Chondrocyte (in vitro differentiated cells): ENCODE data around the gene MISP. TPM values are rescaled to one million over a fixed set of nuclear protein-coding genes. Genes with fewer than 3 reads are reported as not detected.

Experiments used
- DNase-seq: peaks from one replicate; pipeline ENCODE4 v3.0.0; 2021; ENCODE audit warnings: mixed read lengths, low spot score
- H3K27ac Mint-ChIP-seq: one replicate; pipeline ENCODE4 v1.8.0; 2021; ENCODE audit warnings: mild to moderate bottlenecking, moderate library complexity, mixed read lengths; ENCODE audit not compliant: unreplicated experiment
- H3K27me3 Mint-ChIP-seq: 2 replicates; pipeline ENCODE4 v1.8.0; 2021; ENCODE audit warnings: low read depth, mixed read lengths
- H3K36me3 Mint-ChIP-seq: 2 replicates; pipeline ENCODE4 v1.8.0; 2021; ENCODE audit warnings: low read depth, mixed read lengths
- H3K4me1 Mint-ChIP-seq: 2 replicates; pipeline ENCODE4 v1.8.0; 2021; ENCODE audit warnings: low read depth, mild to moderate bottlenecking, mixed read lengths
- H3K4me3 Mint-ChIP-seq: one replicate; pipeline ENCODE4 v1.8.0; 2021; ENCODE audit warnings: mild to moderate bottlenecking, moderate library complexity, mixed read lengths; ENCODE audit not compliant: unreplicated experiment
- H3K9me3 Mint-ChIP-seq: 2 replicates; pipeline ENCODE4 v1.8.0; 2021; ENCODE audit warnings: low read depth, mixed read lengths
- CTCF ChIP-seq: fragments of 200-600 bp; sonication (generic); IDR thresholded peaks from 2 replicates; pipeline ENCODE4 v1.5.0; 2021; ENCODE audit warnings: antibody characterized with exemption, mild to moderate bottlenecking, moderate library complexity
- microRNA-seq: library from miRNA; unstranded; fragments of <30 nt; microRNA quantifications from one replicate; pipeline ENCODE4 v1.2.0, GENCODE V29; 2020; ENCODE audit warnings: borderline number of aligned reads
- total RNA-seq: library from RNA; stranded (reverse); gene quantifications from 3 replicates; pipeline ENCODE4 v1.2.1, GENCODE V29; 2021

The MISP gene
- total RNA-seq, 1 donor from 2014 or later: 1.5 TPM

- TF ChIP-seq CTCF: no peak
- H3K36me3 Mint-ChIP-seq: peaks cover 26% of the 10 kb centered on the region
- peaks cover 4% of the 10 kb centered on the region for H3K9me3 Mint-ChIP-seq
- H3K4me3 Mint-ChIP-seq: no peak overlapping the region
- H3K27ac Mint-ChIP-seq: no peak overlapping the region
- no peaks in the 10 kb centered on the region for H3K4me1 Mint-ChIP-seq
- no peaks in the 10 kb centered on the region for H3K27me3 Mint-ChIP-seq
- no peak for DNase-seq
These were observed 61.3 kb downstream of the MISP start for GRCh38 chr19:812049-812746.

- no peaks in the 10 kb centered on the region for H3K4me1 Mint-ChIP-seq
- H3K9me3 Mint-ChIP-seq: peaks cover 4% of the 10 kb centered on the region
- no peaks in the 10 kb centered on the region for H3K27me3 Mint-ChIP-seq
- peaks cover 20% of the 10 kb centered on the region for H3K36me3 Mint-ChIP-seq
- H3K4me3 Mint-ChIP-seq: no peak overlapping the region
- H3K27ac Mint-ChIP-seq: no peak overlapping the region
- TF ChIP-seq CTCF: no peak
- DNase-seq: no peak
These were observed 61.9 kb downstream of the MISP start for GRCh38 chr19:812747-813218.

- H3K4me3 Mint-ChIP-seq: no peak overlapping the region
- peaks cover 18% of the 10 kb centered on the region for H3K36me3 Mint-ChIP-seq
- H3K9me3 Mint-ChIP-seq: peaks cover 4% of the 10 kb centered on the region
- no peak overlapping the region for H3K27ac Mint-ChIP-seq
- TF ChIP-seq CTCF: no peak
- H3K27me3 Mint-ChIP-seq: no peaks in the 10 kb centered on the region
- H3K4me1 Mint-ChIP-seq: no peaks in the 10 kb centered on the region
- no peak for DNase-seq
These were observed 62.6 kb downstream of the MISP start for GRCh38 chr19:813219-814151.

Small RNA genes lying within 50 kb of the gene (microRNA-seq; reads per million reads assigned to microRNA genes)
- gene MIR3187 (26.0 reads per million, percentile 40 among the genes with 10 or more reads in this experiment), gene MIR4745 (2.8 reads per million)

Other genes starting within 250 kb of the MISP start
- 18.3 to 22.6 TPM (median 21.3 TPM) in 3 replicates for gene TPGS1, start 243.6 kb upstream of the MISP start, total RNA-seq
- gene CDC34, start 219.4 kb upstream of the MISP start, total RNA-seq: 41.4 to 71.1 TPM (median 66.9 TPM) in 3 replicates
- gene GZMM, start 207.1 kb upstream of the MISP start, total RNA-seq: not detected in 3 replicates
- gene BSG, start 178.5 kb upstream of the MISP start, total RNA-seq: 440 to 503 TPM (median 452 TPM) in 3 replicates
- gene HCN2, start 161.2 kb upstream of the MISP start, total RNA-seq: 6.2 to 6.8 TPM (median 6.7 TPM) in 3 replicates
- 27.3 to 35.8 TPM (median 35.5 TPM) in 3 replicates for gene POLRMT, start 117.6 kb upstream of the MISP start, total RNA-seq
- gene FGF22, start 111.2 kb upstream of the MISP start, total RNA-seq: not detected in 3 replicates
- 29.3 to 36.3 TPM (median 29.5 TPM) in 3 replicates for gene RNF126, start 87.9 kb upstream of the MISP start, total RNA-seq
- 267 to 316 TPM (median 312 TPM) in 3 replicates for gene FSTL3, start 74.7 kb upstream of the MISP start, total RNA-seq
- gene PRSS57, start 55.7 kb upstream of the MISP start, total RNA-seq: not detected in 3 replicates
- gene PALM, start 42.2 kb upstream of the MISP start, total RNA-seq: 166 to 182 TPM (median 175 TPM) in 3 replicates
- gene PTBP1, start 46.3 kb downstream of the MISP start, total RNA-seq: 281 to 343 TPM (median 285 TPM) in 3 replicates
- gene PLPPR3, start 70.8 kb downstream of the MISP start, total RNA-seq: 5.4 to 6.8 TPM (median 6.0 TPM) in 3 replicates
- 0.37 to 0.51 TPM in 2 of 3 replicates, not detected in the other for gene AZU1, start 76.7 kb downstream of the MISP start, total RNA-seq
- not detected in 3 replicates for gene PRTN3, start 89.9 kb downstream of the MISP start, total RNA-seq
- not detected in 3 replicates for gene ELANE, start 101.2 kb downstream of the MISP start, total RNA-seq
- gene CFD, start 108.6 kb downstream of the MISP start, total RNA-seq: 1.1 to 17.9 TPM (median 1.8 TPM) in 3 replicates
- gene MED16, start 142.1 kb downstream of the MISP start, total RNA-seq: 47.0 to 53.9 TPM (median 53.1 TPM) in 3 replicates
- gene RNU6-9, start 142.4 kb downstream of the MISP start, total RNA-seq: not detected in 3 replicates
- gene R3HDM4, start 162.1 kb downstream of the MISP start, total RNA-seq: 47.1 to 52.2 TPM (median 48.4 TPM) in 3 replicates
- gene KISS1R, start 166.2 kb downstream of the MISP start, total RNA-seq: 0.17 to 0.38 TPM (median 0.24 TPM) in 3 replicates
- 6.6 to 10.0 TPM (median 8.8 TPM) in 3 replicates for gene ARID3A, start 174.9 kb downstream of the MISP start, total RNA-seq
- gene WDR18, start 233.2 kb downstream of the MISP start, total RNA-seq: 42.1 to 48.5 TPM (median 48.0 TPM) in 3 replicates
- 0.31 to 0.67 TPM (median 0.33 TPM) in 3 replicates for gene GRIN3B, start 249.3 kb downstream of the MISP start, total RNA-seq